Activated T-helper 1 cell treated with anti-CD3 and anti-CD28 coated beads, Interleukin-2, amount 50 U/mL, for 16 hours (primary cell): Measurements from ENCODE around the gene CHRNA1.
"Not testable (repeated sequence)": the region's sequence is repeated elsewhere in the genome, so short reads cannot be mapped to it uniquely, and the experiment has no call there.

Experiments used
- DNase-seq, 2 donors: peaks; one replicate each; pipeline ENCODE4 v3.0.0-alpha.2; 2020; ENCODE audit warnings: low read depth in 1 of 2, low spot score in 1 of 2

The CHRNA1 gene

DNA sequence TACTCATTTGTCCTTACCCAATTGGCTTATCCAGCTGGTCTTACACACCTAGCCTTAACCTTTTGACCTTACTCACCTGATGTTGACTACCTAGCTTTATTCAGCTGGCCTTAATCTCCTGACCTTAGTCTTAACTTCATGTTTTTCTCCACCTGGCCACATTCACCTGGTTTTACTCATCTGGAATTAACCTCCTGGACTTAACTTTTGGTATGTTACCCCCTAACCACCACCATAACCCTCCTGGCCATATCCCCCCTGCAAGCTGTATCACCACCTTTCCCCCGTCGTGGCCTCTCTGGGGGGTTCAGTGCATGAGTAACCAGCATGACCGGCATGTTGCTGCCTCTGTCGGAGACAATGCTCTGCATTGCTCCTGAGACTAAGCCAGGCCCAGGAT, 45.7 kb downstream of the CHRNA1 start:
- DNase-seq, result no peak

DNA sequence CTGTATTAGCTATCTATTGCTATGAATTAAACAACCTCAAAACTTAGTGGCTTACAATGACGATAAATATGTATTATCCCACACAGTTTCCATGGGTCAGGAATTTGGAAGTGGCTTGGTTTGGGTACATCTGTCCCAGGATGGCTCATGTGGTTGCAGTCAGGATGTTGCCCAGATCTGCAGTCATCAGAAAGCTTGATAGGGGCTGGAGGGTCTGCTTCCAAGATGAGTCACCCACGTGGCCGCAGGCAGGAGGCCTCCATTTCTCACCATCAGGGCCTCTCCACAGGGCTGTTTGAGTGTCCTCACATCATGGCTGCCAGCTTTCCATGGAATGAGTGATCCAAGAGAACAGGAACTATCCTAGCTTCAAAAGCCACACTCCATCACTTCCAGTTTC, 46.4 kb downstream of the CHRNA1 start:
- DNase-seq, result no peak

- DNase-seq, result no peak
Observed at GRCh38 chr2:174717273-174717672, 47.0 kb downstream of the CHRNA1 start.

DNA sequence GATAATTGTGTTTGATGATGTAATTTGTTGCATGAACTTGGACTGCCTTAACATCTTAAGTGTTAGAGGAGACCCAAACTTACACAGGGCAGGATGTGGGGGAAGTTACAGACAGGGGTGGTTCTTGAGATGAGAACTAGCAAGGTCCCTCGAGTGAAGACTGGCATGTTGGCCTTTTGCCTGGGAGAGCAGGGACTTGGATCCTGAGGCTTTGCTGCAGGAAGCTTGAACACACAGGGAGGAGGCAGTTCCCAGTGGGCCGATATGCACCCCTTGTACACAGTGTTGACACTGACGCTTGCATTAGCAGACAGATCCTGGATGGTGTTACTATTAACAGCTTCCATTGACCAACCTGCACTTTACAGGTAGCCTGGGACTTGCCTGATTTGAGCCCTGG, 47.5 kb downstream of the CHRNA1 start:
- no peak for DNase-seq

DNA sequence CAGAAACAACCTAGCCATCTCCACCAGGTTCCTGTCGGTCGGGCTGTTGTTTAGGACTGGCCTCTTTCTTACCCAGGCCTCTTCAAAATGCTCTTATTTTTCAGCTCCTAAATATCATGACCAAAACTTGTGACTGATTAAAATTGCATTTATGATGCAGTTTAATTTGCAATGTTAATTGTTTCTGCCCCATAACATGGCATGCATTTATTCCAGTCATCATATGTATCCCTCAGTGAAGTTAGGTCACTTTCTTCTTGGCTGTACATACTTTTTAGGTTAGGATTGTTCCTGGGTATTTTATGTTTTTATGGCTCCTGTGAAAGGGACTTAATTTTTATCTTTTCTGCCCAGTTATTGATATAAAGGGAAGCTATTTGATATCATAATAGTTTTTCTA, 50.6 kb downstream of the CHRNA1 start:
- DNase-seq, result no peak

- no peak for DNase-seq
Observed at GRCh38 chr2:174711206-174711605, 53.1 kb downstream of the CHRNA1 start.

DNA sequence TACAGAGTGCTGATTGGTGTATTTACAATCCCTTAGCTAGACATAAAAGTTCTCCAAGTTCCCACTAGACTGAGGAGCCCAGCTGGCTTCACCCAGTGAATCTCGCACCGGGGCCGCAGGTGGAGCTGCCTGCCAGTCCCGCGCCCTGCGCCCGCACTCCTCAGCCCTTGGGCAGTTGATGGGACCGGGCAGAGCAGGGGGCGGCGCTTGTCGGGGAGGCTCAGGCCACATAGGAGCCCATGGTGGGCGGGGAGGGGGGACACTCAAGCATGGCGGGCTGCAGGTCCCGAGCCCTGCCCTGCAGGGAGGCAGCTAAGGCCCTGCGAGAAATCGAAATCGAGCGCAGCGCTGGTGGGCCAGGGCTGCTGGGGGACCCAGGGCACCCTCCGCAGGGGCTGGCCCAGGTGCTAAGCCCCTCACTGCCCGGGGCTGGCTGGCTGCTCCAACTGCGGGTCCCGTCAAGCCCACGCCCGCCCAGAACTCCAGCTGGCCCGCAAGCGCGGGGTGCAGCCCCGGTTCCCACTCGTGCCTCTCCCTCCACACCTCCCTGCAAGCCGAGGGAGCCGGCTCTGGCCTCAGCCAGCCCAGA, 54.8 kb downstream of the CHRNA1 start:
- DNase-seq, result not testable (repeated sequence)

GRCh38 chr2:174708713-174709112, 55.6 kb downstream of the CHRNA1 start:
- no peak for DNase-seq

GRCh38 chr2:174705321-174705720, 59.0 kb downstream of the CHRNA1 start:
- DNase-seq, result no peak

GRCh38 chr2:174704642-174705041, 59.6 kb downstream of the CHRNA1 start:
- no peak for DNase-seq

GRCh38 chr2:174704061-174704460, 60.2 kb downstream of the CHRNA1 start:
- DNase-seq, result no peak

DNA sequence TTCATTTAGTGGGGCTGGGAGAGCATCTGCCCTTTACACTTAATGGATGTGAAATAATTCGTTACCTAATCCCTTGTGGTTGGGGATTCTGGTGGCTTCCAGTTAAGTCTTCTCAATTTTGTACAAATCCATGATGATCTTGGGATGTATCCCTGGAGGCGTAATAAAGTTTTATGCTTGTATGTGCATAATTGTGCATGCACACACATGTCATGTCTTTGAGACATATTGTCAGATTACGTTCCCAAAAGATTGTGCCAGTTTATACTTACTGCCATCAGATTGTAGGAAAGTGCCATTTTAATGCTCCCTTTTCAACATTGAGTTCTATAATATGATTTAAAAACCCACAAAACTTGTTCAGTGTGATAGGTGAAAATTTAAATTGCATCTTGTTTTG, 60.8 kb downstream of the CHRNA1 start:
- DNase-seq, result no peak

DNA sequence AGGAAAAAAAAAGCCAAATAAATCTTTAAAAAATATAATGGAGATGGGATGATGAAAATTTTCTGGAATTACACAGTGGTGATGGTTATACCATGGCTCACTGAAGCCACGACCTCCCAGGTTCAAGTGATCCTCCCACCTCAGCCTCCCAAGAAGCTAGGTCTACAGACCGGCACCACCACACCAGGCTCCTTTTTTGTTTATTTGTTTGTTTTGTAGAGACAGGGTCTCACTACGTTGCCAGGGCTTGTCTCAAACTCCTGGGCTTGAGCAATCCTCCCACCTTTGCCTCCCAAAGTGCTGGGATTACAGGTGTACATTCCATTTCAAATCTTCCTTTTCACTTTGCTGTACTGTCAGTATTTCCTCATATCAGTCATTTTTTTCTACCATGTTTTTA, 61.7 kb downstream of the CHRNA1 start:
- DNase-seq, result no peak

DNA sequence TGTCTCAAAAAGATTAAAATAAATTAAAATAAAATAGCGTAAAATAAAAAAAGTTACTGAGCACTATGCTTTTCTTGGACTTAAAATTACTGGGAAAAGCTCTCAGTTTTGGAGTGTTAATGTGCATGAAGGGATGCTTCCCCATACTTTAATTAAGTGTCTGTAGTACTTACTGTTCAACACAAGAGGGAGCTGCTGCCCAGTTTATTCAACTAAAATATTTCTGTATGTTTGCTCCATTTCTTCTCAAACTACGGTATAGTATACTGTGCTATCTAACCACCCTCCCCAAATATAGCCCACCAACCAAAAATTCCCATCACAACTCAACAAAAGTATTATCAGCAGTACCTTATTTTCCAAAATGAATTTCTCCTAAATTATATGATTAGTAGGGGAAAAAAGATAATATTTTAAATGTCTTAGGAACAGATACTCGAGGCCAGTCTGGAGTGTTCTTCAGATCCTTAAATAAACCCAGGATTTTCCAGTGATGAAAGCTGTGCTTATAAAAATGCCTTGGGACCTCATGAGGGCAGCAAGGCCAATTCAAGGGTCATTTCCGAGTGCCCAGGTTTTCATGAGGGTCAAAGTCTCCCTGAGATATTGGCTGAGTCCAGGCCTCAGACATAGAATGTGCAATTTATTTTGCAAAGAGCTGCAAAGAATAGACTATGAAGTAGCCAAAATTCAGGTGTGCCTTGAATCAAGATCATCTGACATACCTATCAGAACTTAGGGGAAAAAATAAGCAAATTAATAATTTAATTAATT, 64.1 kb downstream of the CHRNA1 start:
- DNase-seq, result no peak
